Activated T-cell treated with anti-CD3 and anti-CD28 coated beads for 24 hours (primary cell): Measurements from ENCODE around the gene NDUFB11.

ENCODE experiments used
- DNase-seq: peaks from one replicate; pipeline ENCODE4 v3.0.0-alpha.2; 2020; ENCODE audit warnings: low read depth

Gene NDUFB11

DNA sequence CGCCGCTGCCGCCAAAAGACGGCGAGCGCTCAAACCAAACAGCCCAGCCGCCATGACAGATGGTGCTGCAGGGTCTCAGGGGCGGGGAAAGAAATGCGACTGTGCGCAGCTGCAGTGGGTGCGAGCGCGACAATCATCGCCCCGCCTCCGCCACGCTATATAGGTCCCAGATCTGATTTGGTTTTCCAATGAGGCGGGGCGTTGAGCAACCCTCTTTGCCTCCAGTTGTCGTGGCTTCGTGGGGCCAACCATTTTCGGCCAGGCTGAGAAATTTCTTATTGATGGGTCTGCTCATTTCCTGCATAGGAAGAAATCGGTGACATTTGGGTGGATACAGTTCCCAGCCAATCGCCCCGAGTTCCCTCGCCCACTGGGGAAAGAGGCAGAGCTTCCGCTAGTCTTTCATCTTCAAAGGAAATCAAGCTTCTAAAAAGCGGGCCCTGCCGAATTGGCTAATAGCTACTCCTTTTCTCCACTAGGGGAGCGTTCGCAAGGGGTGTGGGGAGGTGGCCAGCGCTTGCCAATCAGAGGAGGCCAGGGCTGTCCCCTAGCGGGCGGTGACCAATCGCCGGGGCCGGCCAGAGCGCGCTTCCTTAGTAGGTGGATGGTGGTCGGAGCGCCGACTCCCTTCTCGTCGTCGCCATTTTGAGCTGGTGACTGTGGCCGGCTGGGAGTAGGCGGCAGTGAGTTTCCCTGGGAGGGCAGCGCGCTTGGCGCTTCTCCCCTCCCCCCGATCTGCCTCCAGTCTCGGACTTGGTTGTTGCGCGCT lies at the start of gene NDUFB11, which contains the start of gene RBM10:
TSS of gene NDUFB11 (minus strand) at position 77 of the 769 bp plus-strand sequence. CDS start at position 54, 23 bp downstream.
TSS of gene RBM10 (plus strand) at position 596 of the 769 bp plus-strand sequence. CDS start 2,261 bp downstream, outside the sequence.
- DNase-seq: peak; percentile 83

DNA sequence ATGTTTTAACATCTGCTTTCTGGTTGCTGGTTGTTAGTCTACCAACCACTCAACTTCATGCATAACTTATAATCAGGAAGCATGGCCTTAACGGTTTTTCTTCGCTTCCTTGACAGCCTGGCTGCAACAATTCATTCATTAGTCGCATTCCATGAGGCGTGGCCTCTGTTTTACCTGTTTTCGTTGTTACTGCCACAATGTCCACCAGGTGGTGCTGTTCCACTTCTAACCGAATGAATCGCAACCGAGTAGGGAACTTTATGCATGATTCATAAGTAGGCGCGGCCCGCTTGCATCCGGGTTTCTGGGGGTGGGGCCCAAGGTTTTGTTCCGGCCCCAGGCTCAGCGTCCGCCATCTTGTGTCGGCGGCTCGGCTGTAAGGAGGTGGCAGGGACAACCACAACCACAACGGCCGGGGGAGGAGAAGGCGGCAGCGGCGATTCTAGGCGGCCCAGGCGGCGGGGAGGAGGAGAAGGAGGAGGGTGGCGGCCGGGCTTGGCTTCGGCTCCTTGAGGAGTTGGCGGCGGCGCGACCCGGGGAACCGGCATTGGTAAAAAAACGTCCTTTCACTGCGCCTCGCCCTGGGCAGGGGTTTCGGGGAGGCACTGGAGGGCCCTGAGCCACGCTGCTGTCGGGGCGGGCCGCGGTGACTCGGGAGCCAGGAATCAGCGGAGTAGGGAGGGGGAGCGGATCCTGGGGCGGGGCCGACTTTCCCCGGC lies 49.1 kb upstream of the NDUFB11 start, which contains the start of gene UBA1:
TSS of gene UBA1 (plus strand) at position 355 of the 719 bp plus-strand sequence. CDS start 4,974 bp downstream, outside the sequence.
- peak; percentile 87 for DNase-seq

DNA sequence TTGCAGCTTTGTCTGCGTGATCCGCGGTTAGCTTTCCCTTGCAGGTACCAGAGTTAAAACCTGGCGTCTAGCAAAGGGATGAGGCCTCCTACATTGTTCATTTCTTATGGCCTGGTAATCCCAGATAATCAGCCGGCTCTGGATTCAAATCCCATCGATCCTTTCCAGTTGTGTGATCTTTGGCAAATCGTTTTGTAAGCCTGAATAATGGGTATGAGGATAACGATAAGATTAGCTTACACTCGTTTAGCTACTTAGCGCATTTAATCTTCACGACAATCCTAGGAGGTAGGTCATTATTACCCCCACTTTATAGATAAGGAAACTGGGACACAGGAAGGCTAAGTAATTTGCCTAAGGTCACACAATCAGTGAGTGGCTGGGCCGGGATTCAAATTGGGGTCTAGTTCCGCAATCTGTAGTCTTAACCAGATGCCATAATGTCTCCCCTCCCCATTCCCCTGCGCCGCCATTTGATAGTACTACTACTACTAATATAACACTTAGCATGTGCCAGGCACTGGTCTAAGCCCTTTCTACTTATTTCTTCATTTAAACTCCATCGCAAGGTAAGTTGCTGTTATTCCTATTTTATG lies 47.4 kb upstream of the NDUFB11 start:
- DNase-seq: no peak

DNA sequence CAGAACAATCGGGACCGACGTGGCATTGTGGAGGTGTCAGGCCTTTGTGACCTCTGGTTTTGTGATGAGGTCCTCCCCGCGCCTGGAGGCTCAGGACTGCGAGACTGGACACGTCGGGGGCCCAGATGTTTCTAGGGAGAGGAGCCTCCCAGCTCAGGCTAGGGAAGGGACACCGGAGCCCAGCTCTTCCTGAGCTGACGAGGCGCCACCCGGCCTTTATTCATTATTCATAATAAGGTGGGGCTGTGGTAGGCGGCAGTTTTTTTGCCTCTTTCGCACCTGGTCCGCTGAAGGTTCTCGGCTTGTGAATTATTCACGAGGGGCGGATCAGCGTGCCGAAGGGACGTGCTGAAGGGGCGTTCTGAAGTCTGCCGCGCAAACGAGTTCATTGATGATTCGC lies 46.8 kb upstream of the NDUFB11 start:
- DNase-seq: peak; percentile 37

DNA sequence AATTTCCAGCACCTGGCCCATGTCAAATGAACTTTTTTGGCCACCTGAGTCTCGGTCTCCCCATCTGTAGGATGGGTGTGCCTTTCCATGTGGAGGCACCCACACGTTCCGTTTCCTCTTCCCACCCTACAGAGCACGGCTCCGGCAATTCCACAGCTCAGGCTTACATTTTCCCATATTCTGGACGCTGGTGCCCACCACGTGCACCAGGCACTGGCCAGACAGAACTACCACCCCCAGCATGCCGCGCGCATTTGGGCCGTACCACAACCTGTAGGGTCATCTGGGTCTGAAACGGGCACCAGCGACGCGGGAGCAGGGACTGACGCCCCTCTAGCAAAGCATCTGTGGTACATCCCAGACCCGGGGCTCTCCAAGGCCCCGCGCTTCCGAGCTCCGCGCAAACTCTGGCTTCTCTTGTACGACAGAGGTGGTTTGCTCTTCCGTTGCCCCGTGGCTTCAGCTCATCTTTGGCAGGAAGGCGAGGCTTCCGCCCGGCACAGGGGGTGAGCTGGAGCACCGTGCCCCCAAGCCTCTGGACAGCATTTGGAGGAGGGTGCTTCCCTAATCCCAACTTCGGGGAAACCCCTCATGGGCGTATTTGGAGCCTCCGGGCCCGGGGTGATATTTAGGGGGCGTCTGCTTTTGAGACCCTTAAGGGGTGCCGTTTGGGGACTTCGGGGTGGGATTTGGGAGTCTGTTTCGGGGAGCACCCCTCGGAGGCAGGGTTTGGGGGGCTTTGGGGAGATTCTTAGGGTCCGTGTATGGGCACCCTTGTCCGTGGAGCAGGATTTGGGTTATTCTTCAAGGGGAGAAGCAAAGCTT lies 46.2 kb upstream of the NDUFB11 start:
- DNase-seq: peak; percentile 76

DNA sequence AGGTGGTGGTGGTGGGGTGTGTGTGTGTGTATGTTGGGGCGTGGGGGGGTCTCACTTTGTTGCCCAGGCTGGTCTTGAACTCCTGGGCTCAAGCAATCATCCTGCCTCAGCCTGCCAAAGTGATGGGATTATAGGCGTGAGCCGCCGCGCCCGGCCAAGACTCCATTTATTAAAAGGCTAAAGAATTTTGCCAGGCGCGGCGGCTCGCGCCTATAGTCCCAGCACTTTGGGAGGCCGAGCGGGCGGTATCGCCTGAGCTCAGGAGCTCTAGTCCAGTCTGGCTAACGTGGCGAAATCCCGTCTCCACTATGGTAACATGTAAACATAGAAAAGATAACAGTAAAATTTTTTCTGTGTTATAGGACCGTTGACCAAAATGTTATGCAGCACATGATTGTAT lies 45.4 kb upstream of the NDUFB11 start:
- no peak for DNase-seq

DNA sequence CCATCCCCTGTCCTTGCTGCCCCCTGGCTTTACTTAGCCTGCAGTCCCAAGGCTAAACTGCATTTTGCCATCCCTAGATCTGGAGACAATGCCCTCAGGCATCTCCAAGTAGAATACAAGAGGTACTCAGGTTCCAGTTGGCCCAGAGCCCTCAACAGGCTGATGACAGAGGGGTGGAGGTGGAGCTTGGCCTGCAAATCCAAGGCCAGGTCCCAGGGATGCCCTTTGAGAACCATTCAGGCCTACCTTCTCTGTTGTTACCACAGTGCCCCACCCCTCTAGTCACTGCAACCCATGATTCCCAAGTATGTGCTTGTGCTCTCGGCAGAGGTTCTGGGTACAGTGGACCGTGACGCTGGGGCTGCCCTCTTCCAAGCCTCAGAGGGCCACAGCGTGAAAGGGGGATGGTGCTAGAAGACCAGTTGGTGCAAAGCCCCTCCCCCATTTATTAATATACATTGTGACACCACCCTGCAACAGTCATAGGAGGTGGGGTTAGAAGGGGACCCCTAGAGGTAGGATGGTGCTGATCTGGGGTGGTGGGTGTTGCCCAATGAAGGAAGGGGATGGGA lies 42.7 kb upstream of the NDUFB11 start:
- DNase-seq: no peak

DNA sequence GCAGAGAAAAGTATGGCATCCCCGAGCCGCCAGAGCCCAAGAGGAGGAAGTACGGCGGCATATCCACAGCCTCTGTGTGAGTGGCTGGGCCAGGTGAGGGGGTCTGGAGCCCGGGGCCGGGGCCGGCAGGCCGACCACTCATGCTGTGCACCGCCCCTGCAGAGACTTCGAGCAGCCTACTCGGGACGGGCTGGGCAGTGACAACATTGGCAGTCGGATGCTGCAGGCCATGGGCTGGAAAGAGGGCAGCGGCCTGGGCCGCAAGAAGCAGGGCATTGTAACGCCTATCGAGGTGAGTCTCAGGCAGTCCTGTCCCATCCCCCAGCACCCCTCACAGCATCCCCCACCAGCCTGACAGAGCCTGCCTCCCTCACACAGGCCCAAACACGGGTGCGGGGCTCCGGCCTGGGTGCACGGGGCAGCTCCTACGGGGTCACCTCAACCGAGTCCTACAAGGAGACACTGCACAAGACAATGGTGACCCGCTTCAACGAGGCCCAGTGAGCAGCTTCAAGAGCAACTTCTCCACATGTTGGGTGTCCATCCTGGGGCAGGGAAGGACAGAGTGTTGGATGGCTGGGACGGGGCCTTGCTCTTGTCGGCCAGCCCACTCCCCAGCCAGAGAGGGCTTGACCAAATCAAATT lies 41.7 kb upstream of the NDUFB11 start:
- DNase-seq: no peak

DNA sequence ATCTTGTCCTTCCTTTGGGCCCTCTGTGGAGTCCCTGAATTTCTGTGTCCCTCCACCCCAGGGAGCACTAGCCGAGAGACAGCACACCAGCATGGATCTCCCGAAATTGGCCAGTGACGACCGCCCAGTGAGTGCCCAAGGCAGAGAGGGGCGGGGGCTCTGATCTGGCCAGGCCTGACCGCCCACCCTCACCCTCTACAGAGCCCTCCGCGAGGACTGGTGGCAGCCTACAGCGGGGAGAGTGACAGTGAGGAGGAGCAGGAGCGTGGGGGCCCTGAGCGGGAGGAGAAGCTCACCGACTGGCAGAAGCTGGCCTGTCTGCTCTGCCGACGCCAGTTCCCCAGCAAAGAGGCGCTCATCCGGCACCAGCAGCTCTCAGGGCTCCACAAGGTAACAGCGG lies 40.7 kb upstream of the NDUFB11 start:
- DNase-seq: no peak

DNA sequence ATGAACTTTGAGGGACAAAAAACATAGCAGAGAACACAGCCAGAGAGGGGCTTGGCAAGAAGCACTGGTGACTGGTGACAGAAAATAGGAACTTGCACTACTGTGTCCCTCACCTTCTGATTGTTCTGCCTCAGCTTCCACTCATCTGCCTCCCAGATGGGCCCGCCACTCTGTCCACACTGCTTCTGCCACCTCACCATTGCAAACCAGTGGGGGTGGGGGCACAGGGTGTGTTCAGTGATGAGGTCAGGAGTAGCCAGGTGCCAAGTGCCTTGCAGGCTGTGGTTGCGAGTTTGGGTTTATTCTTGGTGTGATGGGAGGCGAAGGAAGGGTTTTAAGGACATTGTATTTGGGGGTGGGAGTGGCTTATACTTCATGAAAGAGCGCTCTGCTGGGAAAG lies 40.0 kb upstream of the NDUFB11 start:
- no peak for DNase-seq

DNA sequence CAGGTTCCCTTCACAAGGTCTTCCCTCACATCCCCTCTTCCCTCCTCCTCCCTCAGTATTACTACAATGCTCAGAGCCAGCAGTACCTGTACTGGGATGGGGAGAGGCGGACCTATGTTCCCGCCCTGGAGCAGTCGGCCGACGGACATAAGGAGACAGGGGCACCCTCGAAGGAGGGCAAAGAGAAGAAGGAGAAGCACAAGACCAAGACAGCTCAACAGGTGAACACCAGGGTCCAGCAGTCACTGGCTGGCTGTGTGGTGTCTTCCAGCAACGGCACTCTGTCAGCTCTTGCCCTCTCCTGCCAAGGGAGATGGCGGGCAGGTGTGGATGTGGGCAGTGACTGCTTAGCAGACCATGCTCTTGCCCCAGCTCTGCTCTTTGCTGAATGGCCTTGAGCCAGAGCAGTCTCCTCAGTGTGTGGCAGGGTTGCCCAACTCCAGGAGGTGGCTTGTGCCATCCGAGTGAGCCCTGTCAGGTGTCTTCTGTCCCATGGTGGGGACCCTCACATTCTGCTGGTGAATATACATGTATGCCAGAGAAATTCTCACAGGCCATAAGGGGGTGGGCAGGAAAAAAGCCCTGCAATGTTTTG lies 37.7 kb upstream of the NDUFB11 start:
- no peak for DNase-seq

DNA sequence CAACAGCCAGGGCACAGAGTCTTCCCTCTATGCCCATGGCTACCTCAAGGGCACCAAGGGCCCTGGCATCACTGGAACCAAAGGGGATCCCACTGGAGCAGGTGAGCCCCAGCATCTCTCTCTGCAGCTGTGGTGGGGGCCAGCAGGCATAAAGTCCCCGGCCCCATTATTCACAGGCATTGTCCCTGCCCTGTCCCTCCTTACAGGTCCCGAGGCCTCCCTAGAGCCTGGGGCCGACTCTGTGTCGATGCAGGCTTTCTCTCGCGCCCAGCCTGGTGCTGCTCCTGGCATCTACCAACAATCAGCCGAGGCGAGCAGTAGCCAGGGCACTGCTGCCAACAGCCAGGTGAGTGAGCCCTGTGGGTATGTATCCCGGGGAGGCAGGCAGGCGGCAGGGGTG lies 36.8 kb upstream of the NDUFB11 start:
- no peak for DNase-seq

DNA sequence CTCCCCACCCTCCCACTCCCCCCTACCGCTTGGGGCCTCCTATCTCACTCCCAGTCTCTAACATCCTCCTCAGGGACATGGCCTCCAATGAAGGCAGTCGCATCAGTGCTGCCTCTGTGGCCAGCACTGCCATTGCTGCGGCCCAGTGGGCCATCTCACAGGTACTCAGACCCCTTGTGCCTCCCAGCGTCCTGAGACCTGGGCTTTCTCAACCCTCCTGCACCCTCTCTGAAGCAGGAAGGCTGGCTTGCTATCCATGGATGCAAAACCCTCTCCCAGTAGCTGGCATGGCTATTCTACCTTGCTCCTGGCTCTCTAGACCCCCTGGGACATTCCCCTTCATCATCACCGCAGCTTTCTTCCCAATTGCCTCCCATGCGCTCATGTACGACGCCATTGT lies 35.8 kb upstream of the NDUFB11 start:
- no peak for DNase-seq

DNA sequence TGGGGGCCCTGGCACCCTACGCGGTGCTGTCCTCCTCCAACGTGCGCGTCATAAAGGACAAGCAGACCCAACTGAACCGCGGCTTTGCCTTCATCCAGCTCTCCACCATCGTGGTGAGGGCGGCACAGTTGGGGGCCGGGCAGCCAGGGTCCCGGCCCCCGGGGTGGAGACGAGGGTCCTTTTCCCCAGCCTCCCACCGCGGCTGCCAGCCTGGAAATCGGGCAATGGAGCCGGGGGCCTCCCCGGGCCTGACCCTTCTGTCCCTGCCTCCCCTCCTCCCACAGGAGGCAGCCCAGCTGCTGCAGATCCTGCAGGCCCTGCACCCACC lies 35.4 kb upstream of the NDUFB11 start:
- no peak for DNase-seq

DNA sequence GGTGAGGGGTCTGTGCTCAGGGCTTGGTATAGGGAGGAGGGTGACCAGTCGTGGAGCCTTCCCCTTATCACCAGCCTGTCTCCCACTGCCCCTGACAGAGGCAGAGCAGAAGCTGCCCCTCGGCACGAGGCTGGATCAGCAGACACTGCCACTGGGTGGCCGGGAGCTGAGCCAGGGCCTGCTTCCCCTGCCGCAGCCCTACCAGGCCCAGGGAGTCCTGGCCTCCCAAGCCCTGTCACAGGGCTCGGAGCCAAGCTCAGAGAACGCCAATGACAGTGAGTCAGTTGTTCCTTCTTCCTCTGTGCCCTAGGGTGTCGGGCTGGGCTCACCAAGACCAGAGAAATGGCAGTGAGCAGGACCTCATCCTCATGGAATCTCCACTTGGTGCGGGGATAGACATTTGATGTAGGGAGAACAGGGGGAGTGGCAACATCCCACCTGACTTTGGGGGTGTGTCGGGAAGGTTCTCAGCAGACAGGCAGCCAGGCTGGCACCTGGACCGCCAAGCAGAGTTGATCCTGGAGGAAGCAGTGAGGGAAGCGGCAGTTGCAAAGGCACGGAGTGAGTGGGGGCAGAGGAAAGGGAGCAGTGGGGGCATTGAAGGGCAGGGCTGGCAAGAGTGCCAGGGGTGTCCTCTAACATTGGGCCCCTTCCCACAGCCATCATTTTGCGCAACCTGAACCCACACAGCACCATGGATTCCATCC lies 34.9 kb upstream of the NDUFB11 start:
- DNase-seq: no peak

DNA sequence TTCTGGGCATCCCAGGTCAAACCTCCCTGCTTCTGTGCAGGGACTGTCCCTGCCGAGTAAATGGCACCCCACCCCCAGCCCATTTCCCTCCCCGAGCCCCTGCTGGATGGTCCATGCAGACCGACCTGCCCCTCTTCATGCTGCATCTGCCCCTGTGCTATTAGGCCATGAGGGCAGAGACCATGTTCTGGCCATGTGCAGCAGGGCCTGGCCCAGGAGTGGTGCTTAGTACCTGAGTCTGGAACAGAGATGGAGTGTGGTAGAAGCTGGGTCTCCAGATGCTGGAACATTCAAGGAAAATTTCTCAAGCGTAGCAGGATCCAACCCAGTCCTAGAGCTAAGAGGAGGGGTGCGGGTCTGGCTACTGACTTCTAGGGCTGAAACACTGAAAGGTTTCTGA lies 33.8 kb upstream of the NDUFB11 start:
- DNase-seq: no peak

DNA sequence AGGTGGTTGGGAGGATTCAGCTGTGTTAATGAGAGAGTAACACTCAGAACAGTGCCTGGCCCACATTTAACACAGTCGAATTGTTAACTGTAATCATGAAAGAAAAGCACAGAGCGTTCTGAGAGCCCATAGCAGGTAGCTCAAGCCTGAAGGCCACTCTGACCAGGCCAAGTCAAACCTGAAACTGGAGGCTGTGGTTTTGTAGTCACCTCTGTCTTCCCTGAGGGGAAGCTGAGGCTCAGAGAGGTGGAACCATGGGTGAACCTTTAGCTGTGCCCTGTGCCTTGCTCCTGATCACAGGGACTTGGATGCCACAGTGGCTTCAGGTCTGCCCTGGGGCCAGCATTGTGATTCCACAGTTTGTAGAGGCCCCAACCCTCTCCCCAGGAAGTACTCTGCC lies 32.6 kb upstream of the NDUFB11 start:
- no peak for DNase-seq

DNA sequence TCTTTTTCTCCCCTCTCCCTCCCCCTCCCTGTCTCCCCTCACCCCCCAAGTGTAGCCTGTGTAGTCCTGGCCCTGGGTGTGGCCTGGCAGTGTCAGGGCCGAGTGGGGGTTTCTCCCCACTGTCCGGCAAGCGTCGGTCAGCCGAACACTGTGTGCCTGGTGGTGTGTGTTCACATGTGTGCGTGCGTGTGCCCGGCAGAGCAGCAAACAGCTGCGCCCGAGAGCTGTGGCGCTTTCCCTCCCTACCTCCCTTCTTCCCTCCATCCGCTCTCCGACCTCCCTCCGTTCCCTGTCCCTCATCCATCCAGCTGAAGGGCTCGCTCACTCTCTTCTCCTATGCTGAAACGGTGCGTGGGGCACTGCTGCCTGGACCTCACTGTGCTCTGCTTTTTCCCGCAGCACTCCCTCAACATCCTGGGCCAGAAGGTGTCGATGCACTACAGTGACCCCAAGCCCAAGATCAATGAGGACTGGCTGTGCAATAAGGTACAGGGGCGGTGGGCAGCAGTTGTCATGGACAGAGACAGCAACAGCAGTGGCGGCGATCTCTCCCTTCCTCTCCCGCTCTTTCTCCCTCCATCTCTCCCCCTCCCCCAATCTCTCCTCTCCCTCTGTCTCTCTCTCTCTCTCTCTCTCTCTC lies 31.7 kb upstream of the NDUFB11 start:
- no peak for DNase-seq

DNA sequence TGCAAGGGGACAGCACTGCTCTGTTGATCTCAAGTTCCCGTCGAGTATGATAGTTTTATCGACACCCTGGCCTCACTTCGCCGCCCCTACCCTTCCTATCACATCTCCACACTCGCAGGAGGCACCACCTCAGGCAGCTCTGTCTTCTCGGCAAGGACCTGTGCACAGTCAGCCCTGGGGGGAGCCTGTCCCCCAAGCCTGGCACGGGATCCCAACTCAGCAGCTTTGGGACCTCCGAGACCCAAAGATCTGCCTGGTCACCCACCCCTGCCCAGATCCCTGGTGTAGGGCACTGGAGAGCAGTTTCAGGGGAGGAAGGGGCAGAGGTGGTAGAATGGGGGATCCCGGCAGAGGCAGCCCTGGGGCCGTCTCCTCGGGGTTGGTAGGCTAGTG lies 31.1 kb upstream of the NDUFB11 start:
- DNase-seq: no peak
